ENCODE measurements around the gene FZD7. TPM values are rescaled to one million over a fixed set of nuclear protein-coding genes. Genes with fewer than 3 reads are reported as not detected.

FZD7 gene
- total and polyA plus RNA-seq, 10 of the 15 experiments (the other 5 are each of a cell fraction or from before 2014, with no cell fraction given): 0.24 to 2.4 (median 0.75) TPM

- Histone ChIP-seq H3K4me1 (ENCODE audit: control insufficient read depth, insufficient read depth, low read length) (0 out of 2 replicates have a peak, but pooled peaks cover 2% of the 10 kb centered on the region), H3K36me3 (ENCODE audit: control insufficient read depth in 2 of 2, insufficient read depth in 2 of 2, low read length in 1 of 2) (no peaks in the 10 kb centered on the region), H3K9ac (ENCODE audit: control insufficient read depth, insufficient read depth, low read length) (no peak overlapping the region), H3K4me2 (ENCODE audit: control insufficient read depth, insufficient read depth) (no peak overlapping the region), H3K9me3 (replicated peaks; ENCODE audit: control insufficient read depth, insufficient read depth, low read length) (no peaks in the 10 kb centered on the region), H4K20me1 (ENCODE audit: control insufficient read depth, insufficient read depth) (no peaks in the 10 kb centered on the region), H3K27me3 (replicated peaks in 1 of 2; ENCODE audit: control insufficient read depth in 2 of 2, insufficient read depth in 2 of 2, low read length in 1 of 2) (no peaks in the 10 kb centered on the region; a peak in 1 of 4 replicates), H2AFZ (ENCODE audit: control insufficient read depth, low read depth, low read length) (no peak overlapping the region), H3K27ac (ENCODE audit: control insufficient read depth, insufficient read depth) (no peak overlapping the region), H3K4me3 (no peak overlapping the region), H3K79me2 (ENCODE audit: control insufficient read depth, insufficient read depth, low read length) (no peaks in the 10 kb centered on the region)
- 13% methylated on average over 3 of the region's 3 CpGs for WGBS (ENCODE audit: insufficient coverage, insufficient replicate concordance, low lambda C conversion rate, missing lambda C conversion rate)
- ChIA-PET POLR2A (interaction anchor here (0.6 kb wide), 1 partner anchor 44 kb away, joined by 6 read pairs; no protein-coding TSS in a partner anchor), SMC1A (ENCODE audit: uncharacterized antibody, unreplicated experiment) (interaction anchor here (0.7 to 2.0 kb wide), 6 partner anchors 15 to 1378 kb away, joined by 3 to 4 read pairs (median 4); no protein-coding TSS in a partner anchor), RAD21 (ENCODE audit: unreplicated experiment) (interaction anchor here (1.0 kb wide), 1 partner anchor 92 kb away, joined by 3 read pairs; no protein-coding TSS in a partner anchor), CTCF (interaction anchor here (0.6 to 1.7 kb wide), 4 partner anchors 9 to 269 kb away, joined by 3 to 6 read pairs (median 4); partner anchors contain the start of gene KIAA2012)
- ATAC-seq (no peak), DNase-seq (ENCODE audit: low read depth, low spot score) (no peak), FAIRE-seq (no peak)
- BruUV-seq (replicated peaks): no TSS peak
- intact Hi-C loops (cut with micrococcal nuclease; ENCODE audit: unreplicated experiment): loop anchor here (5.0 kb wide), 1 partner anchor 267 kb away; no protein-coding TSS in a partner anchor
- in situ Hi-C loops (cut with MboI): no loop called here
- TF ChIP-seq IKZF2 (IDR thresholded peaks at IDR 0.05) (no peak), NRF1 (conservative IDR thresholded peaks at IDR 0.05; ENCODE audit: low read depth, low read length) (no peak), SMC3 (IDR thresholded peaks at IDR 0.05; ENCODE audit: borderline replicate concordance, low read length) (no peak), BACH1 (IDR thresholded peaks at IDR 0.05; ENCODE audit: borderline replicate concordance) (no peak), SREBF1 (IDR thresholded peaks at IDR 0.05; ENCODE audit: low read length) (no peak), PAX8 (IDR thresholded peaks at IDR 0.05) (no peak), SP1 (IDR thresholded peaks at IDR 0.05; ENCODE audit: low read depth, low read length) (no peak), DPF2 (IDR thresholded peaks at IDR 0.05) (no peak), POU2F2 (IDR thresholded peaks at IDR 0.05; ENCODE audit: borderline replicate concordance, low read depth, low read length) (no peak), MYB (IDR thresholded peaks at IDR 0.05; ENCODE audit: borderline replicate concordance, low read depth, low read length) (no peak), ZNF622 (IDR thresholded peaks at IDR 0.05) (no peak), ZBTB33 (IDR thresholded peaks at IDR 0.05) (no peak), POLR2AphosphoS5 (IDR thresholded peaks at IDR 0.05; ENCODE audit: low read length) (no peak), ETV6 (conservative IDR thresholded peaks at IDR 0.05 in 1 of 2, IDR thresholded peaks at IDR 0.05 in 1 of 2; ENCODE audit: borderline replicate concordance in 1 of 2, low read depth in 1 of 2) (no peak), SUPT20H (IDR thresholded peaks at IDR 0.05; ENCODE audit: borderline replicate concordance, control insufficient read depth, low read depth, low read length) (no peak), ESRRA (IDR thresholded peaks at IDR 0.05; ENCODE audit: low read length) (no peak)
- TF ChIP-seq, protein P1, sequence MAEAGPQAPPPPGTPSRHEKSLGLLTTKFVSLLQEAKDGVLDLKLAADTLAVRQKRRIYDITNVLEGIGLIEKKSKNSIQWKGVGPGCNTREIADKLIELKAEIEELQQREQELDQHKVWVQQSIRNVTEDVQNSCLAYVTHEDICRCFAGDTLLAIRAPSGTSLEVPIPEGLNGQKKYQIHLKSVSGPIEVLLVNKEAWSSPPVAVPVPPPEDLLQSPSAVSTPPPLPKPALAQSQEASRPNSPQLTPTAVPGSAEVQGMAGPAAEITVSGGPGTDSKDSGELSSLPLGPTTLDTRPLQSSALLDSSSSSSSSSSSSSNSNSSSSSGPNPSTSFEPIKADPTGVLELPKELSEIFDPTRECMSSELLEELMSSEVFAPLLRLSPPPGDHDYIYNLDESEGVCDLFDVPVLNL (IDR thresholded peaks at IDR 0.05; ENCODE audit: low read depth, low read length): no peak
These were observed 30.7 kb downstream of the FZD7 start for GRCh38 chr2:202064171-202064880.

Data from GM12878 (cell line).